ENCODE results near the gene ACSBG1. TPM values are rescaled to one million over a fixed set of nuclear protein-coding genes. Genes with fewer than 3 reads are reported as not detected.
"Not testable (repeated sequence)": the region's sequence is repeated elsewhere in the genome, so short reads cannot be mapped to it uniquely, and the experiment has no call there.

ACSBG1 gene
- total RNA-seq, 1 experiment from 2014 or later: under 0.01 TPM

DNA sequence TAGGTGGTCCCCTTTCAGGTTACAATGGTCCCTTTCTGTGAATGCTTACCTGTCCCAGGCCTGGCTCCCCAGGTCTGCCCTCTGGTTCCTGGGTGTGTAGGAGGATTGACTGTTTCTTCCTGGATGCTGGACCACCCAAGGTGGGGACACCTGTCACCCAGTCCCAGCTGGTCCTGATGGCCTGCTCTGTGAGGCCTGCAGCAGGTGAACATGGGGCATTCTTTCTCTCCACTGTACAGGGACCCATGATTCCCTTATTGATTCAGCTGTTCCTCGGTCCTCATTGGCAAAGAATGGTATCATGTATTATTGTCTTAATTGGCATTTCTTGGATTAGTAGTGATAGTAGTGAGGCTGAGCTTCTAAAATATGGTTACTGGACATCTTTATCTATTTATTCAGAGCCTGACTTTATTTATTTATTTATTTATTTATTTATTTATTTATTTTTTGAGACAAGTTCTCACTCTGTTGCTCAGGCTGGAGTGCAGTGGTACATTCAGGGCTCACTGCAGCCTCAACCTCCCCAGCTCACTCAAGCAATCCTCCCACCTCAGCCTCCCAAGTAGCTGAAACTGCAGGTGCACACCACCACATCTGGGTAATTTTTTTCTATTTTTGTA lies 21.2 kb upstream of the ACSBG1 start:
- peak; percentile 11 for DNase-seq (ENCODE audit: low read depth)

- no peak for DNase-seq (ENCODE audit: low read depth)
Observed at GRCh38 chr15:78251136-78251535, 16.8 kb upstream of the ACSBG1 start.

DNA sequence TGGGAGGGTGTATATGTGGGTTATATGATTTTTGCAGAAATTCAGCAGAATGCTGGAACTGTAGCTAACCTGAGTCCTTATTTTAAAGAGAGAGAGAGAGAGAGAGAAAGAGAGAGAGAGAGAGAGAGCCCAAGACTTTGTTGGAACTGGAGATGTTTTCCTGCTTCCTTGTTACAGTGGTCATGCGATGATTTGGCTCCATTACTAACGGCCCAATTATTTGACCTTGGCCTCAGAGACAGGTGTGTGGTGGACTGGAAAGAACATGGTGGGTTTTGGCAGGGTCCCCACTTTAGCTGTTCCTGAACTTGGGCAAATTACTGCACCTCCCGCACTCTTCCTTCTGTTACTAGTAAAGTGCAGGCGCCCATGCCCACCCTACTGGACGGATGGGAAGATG lies 14.8 kb upstream of the ACSBG1 start:
- DNase-seq (ENCODE audit: low read depth): peak; percentile 69

DNA sequence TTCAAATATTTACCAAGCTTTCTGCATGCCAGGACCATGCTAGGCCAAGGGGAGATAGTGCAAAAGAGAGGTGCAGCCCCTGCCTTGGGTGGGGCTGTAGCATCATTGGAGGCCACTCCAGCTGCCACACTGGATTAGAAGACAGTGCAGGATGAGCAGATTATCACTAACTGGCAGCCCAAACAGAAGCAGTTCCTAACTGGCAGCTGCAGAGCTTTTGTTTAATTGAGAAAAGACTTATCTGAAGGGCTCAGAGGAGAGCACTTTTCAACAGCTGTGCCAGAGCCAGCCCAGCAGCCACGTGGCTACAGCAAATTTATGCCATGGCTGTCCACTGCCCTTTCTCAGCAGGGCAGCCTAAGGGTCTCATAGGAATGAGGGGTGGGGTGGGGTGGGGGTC lies 13.5 kb upstream of the ACSBG1 start:
- peak; percentile 21 for DNase-seq (ENCODE audit: low read depth)

- DNase-seq (ENCODE audit: low read depth): not testable (repeated sequence)
Observed at GRCh38 chr15:78245976-78246620, 11.7 kb upstream of the ACSBG1 start.

DNA sequence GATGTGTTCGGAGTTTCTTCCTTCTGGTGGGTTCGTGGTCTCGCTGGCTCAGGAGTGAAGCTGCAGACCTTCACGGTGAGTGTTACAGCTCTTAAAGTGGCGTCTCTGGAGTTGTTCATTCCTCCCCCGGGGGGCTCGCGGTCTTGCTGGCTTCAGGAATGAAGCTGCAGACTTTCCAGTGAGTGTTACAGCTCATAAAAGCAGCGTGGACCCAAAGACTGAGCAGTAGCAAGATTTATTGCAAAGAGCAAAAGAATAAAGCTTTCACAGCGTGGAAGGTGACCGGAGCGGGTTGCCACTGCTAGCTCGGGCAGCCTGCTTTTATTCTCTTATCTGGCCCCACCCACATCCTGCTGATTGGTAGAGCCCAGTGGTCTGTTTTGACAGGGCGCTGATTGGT lies 11.0 kb upstream of the ACSBG1 start:
- not testable (repeated sequence) for DNase-seq (ENCODE audit: low read depth)

DNA sequence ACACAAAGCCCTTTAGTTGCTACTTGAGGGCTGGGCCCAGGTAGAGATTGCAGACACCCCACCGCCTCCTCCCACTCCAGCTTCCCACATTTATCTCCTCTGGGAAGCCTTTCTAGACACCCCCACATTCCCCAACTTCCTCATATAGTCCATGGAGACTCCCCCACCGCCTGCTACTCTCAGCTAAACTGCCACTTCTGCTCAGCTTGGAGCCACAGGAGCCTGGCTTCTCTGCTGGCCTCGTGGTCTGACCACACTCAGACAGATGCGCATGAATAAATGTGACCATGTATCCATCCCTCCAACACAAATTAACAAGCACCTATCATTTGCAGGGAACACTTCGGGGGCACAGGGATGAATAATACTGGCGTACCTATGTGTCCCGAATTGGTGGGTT lies 10.5 kb upstream of the ACSBG1 start:
- no peak for DNase-seq (ENCODE audit: low read depth)

DNA sequence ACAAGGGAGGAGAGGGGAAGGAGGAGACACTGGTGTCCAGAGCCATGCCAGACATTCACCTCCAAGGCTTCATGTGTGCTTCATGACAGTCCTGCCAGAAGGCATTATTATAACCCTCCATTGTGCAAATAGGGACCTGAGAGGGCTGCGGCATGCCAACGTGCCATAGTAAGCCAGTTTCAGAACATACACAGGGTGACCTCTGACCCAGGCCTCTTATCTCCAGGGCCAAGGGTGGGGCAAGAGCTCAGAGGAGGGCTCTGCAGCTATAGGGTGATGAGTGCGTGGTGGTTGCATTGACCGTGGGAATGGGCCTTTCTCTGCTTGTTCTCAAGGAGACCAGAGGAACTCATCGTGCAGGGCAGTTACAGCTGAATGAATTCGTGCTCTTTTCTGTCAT lies 9.7 kb upstream of the ACSBG1 start:
- no peak for DNase-seq (ENCODE audit: low read depth)

GRCh38 chr15:78243491-78243941 lies 9.2 kb upstream of the ACSBG1 start:
- DNase-seq (ENCODE audit: low read depth): no peak

DNA sequence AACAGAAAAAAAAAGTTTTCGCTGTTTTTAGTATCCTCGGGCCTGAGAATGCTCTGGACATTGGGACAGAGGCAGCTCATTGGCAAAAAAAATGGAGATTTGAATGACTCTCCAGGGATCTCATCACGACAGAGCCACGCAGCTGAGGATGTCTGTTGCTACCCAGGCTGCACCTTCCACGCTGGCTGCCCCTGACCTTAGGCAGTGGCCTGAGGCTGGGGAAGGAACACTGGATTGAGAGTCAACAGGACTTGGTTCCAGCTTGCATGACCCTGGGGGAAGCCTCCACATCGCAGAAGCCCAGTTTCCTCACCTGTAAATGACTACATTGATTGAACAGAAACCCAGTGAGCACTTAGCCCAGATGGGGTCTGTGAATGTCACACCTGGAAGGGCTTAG lies 8.7 kb upstream of the ACSBG1 start:
- no peak for DNase-seq (ENCODE audit: low read depth)

GRCh38 chr15:78242128-78242527 lies 7.8 kb upstream of the ACSBG1 start:
- DNase-seq (ENCODE audit: low read depth): no peak

GRCh38 chr15:78241017-78241416 lies 6.7 kb upstream of the ACSBG1 start:
- DNase-seq (ENCODE audit: low read depth): peak; percentile 62

GRCh38 chr15:78239811-78240210 lies 5.4 kb upstream of the ACSBG1 start:
- peak; percentile 13 for DNase-seq (ENCODE audit: low read depth)

DNA sequence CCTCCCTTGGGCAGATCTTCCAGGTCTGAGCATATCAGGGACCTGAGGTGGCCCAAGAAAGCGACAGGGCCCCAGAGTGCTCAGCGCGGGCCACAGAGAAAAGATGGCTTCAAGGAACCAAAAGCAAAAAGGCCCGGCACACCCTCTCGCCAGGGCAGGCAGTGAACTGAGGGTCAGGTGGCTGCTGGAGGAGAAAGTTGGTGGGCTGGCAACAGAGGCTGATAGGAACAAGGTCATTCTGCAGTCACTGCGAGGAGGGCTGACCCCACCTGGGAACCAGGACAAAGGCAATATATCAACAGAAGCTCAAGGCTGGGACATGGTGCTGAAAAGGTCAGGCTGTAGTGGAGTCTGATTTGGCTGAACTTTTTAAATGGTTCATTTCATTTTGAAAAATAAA lies 2.8 kb upstream of the ACSBG1 start:
- no peak for DNase-seq (ENCODE audit: low read depth)

DNA sequence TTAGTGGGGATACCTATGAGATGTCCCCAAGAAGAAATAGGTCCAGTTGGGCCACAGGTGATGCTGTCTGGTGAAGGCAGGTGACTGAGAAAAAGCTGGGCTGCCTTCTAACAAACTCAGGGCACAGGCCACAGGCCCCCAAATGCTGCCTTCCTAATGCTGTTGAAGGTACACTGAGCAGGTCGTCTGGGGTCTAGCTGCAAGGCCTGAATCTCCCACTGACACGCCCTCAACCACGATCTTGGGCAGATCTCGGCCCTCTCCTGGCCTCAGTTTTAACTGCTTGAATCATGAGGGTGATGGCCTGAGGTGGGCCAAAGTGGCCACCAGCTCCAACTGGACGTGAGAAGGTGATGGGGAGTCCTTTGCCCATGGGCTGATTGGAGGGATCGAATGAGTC lies 2.1 kb upstream of the ACSBG1 start:
- no peak for DNase-seq (ENCODE audit: low read depth)

DNA sequence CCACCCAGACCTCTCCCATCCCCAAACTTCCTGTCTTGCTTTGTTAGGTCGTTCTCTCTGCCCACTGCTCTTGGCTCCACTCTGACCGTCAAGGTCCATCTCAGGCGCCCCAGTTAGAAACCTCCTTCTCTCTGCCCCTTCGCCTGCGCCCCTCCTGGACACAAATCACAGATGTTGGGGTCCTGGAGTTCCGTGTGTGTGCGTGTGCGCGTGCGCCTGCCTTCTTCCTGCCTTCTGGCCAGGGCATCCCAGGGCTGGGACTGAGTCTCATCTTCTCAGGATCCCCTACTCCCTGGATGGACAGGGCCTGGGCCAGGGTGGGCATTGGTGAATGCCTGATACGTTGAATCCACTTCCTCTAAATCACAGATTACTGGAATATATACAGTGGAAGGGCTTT lies 869 bp downstream of the ACSBG1 start:
- no peak for DNase-seq (ENCODE audit: low read depth)

DNA sequence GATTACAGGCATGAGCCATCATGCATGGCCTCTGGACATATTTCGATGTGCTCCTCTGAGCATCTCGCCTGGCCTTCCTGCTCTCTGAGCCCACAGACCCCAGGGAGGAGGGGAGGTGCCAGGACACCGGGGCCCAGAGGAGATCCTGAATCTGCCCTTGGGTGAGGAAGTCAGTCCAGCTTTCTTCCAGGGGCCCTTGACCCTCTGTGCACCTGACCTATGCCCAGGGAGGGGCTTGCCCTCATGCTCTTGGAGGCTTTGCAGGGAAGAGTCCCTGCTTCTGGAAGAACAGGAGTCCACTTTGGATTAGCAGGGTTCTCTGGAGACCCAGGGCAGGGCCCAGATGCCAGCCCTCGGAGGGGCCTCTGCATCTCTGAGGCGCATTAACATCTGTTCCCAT lies 1.4 kb downstream of the ACSBG1 start:
- DNase-seq (ENCODE audit: low read depth): no peak

GRCh38 chr15:78229431-78230406 lies 4.6 kb downstream of the ACSBG1 start:
- no peak for DNase-seq (ENCODE audit: low read depth)

GRCh38 chr15:78228356-78228996 lies 5.9 kb downstream of the ACSBG1 start:
- DNase-seq (ENCODE audit: low read depth): no peak

DNA sequence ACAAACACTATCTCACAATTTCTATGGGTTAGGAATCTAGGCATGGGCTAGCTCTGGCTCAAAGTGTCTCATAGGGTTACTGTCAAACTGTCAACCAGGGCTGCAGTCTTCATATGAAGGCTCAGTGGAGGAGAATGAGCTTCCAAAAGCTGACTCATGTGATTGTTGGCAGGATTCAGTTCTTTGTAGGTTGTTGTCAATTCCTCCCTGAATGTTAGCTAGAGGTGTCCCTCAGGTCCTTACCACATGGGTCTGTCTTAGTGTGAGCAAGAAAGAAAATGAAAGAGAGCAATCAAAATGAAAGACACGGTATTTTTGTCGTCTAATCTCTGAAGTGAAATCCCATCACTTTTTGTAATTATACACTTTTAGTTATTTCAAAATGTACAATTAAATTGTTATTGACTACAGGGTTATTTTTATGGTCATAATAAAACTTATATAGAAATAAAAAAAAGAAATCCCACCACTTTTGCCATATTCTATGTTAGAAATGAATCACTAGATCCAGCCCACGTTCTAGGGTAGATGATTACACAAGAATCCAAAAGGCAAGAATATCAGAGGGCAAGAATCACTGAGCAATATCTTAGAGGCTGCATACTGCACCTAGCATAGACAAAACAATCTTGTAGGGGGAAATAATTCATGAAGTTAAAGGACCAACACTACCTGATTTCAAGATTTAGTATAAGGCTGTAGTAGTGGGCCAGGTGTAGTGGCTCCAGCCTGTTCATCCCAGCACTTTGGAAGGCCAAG lies 8.4 kb downstream of the ACSBG1 start:
- DNase-seq (ENCODE audit: low read depth): no peak

- DNase-seq (ENCODE audit: low read depth): no peak
Observed at GRCh38 chr15:78224023-78224411, 10.3 kb downstream of the ACSBG1 start.

Measured in LHCN-M2 (cell line).